DMS153 treated with DMSO at 0.1 percent for 48 hours (cell line): ENCODE results near the gene GALK1.
A peak's percentile ranks its signal among the peaks of the same experiment; 100 is the strongest.

ENCODE experiments used
- DNase-seq: peaks from one replicate; lab custom pipeline; 2025; ENCODE audit not compliant: unreplicated experiment; lab: John Stamatoyannopoulos, UW

GALK1 gene

GRCh38 chr17:75751676-75752404 is 13.2 kb downstream of the GALK1 start:
- no peak for DNase-seq

GRCh38 chr17:75750661-75751423 is 14.2 kb downstream of the GALK1 start:
- no peak for DNase-seq

GRCh38 chr17:75749545-75750389 is 15.2 kb downstream of the GALK1 start:
- DNase-seq = peak; percentile 32

- no peak for DNase-seq
Observed at GRCh38 chr17:75748706-75749105, 16.3 kb downstream of the GALK1 start.

GRCh38 chr17:75743625-75744206 is 21.3 kb downstream of the GALK1 start:
- no peak for DNase-seq

- no peak for DNase-seq
Observed at GRCh38 chr17:75742337-75742736, 22.7 kb downstream of the GALK1 start.

- no peak for DNase-seq
Observed at GRCh38 chr17:75740631-75741077, 24.3 kb downstream of the GALK1 start.

- DNase-seq = no peak
Observed at GRCh38 chr17:75740215-75740614, 24.8 kb downstream of the GALK1 start.

- DNase-seq = no peak
Observed at GRCh38 chr17:75739801-75740200, 25.2 kb downstream of the GALK1 start.

GRCh38 chr17:75739174-75739573 is 25.8 kb downstream of the GALK1 start:
- no peak for DNase-seq

- no peak for DNase-seq
Observed at GRCh38 chr17:75738218-75738802, 26.7 kb downstream of the GALK1 start.

GRCh38 chr17:75737133-75737962 is 27.6 kb downstream of the GALK1 start:
- DNase-seq = no peak

- no peak for DNase-seq
Observed at GRCh38 chr17:75736173-75736835, 28.7 kb downstream of the GALK1 start.

- DNase-seq = no peak
Observed at GRCh38 chr17:75734674-75735294, 30.2 kb downstream of the GALK1 start.

GRCh38 chr17:75733471-75733870 is 31.5 kb downstream of the GALK1 start:
- DNase-seq = no peak

- no peak for DNase-seq
Observed at GRCh38 chr17:75731716-75732498, 33.1 kb downstream of the GALK1 start.

- no peak for DNase-seq
Observed at GRCh38 chr17:75731086-75731715, 33.8 kb downstream of the GALK1 start.

GRCh38 chr17:75730065-75730464 is 34.9 kb downstream of the GALK1 start:
- DNase-seq = no peak
